Tibial nerve (tissue), 4 donors: Measurements from ENCODE around the gene ABLIM2. TPM values are rescaled to one million over a fixed set of nuclear protein-coding genes. Genes with fewer than 3 reads are reported as not detected.

Experiments
- DNase-seq, 2 donors: peaks; one replicate each; pipeline ENCODE4 v3.0.0-alpha.2; 2019; ENCODE audit warnings: low spot score in 2 of 2
- H3K27ac ChIP-seq, 4 donors: fragments of 200-600 bp; sonication (generic) in 3 of 4; one replicate each; pipeline ENCODE4 v1.5.1; 2017 to 2019; ENCODE audit warnings: mild to moderate bottlenecking in 1 of 4
- H3K27me3 ChIP-seq, 2 donors: fragments of 200-600 bp; sonication (generic) in 1 of 2; one replicate each; pipeline versions ENCODE4 v1.5.1 to v1.6.0; 2017 to 2019
- H3K36me3 ChIP-seq, 3 donors: fragments of 200-600 bp; sonication (generic); one replicate each; pipeline ENCODE4 v1.5.1; 2018 to 2019
- H3K4me1 ChIP-seq, 4 donors: fragments of 200-600 bp; sonication (generic) in 3 of 4; one replicate each; pipeline ENCODE4 v1.5.1; 2017 to 2019
- H3K4me3 ChIP-seq, 4 donors: fragments of 200-600 bp; sonication (generic) in 3 of 4; one replicate each; pipeline ENCODE4 v1.5.1; 2017 to 2019; ENCODE audit warnings: mild to moderate bottlenecking in 1 of 4, moderate library complexity in 1 of 4
- H3K9me3 ChIP-seq, 4 donors: fragments of 200-600 bp; sonication (generic) in 3 of 4; one replicate each; pipeline ENCODE4 v1.5.1; 2017 to 2019
- EP300 ChIP-seq, 2 donors: sonication (generic); formaldehyde crosslinking; IDR thresholded peaks; one replicate each; pipeline ENCODE4 v1.6.1; 2017; ENCODE audit warnings: antibody characterized with exemption in 2 of 2, mild to moderate bottlenecking in 1 of 2
- POLR2A ChIP-seq, 2 donors: fragments of 450-650 bp; IDR thresholded peaks; one replicate each; pipeline ENCODE4 v1.6.1; 2017; ENCODE audit warnings: antibody characterized with exemption in 2 of 2, mild to moderate bottlenecking in 2 of 2, moderate library complexity in 2 of 2
- WGBS, 2 donors: methylation state at CpG; one replicate each; pipeline ENCODE4 v1.1.5; 2018; 5-methylcytosine and 5-hydroxymethylcytosine counted together
- total RNA-seq, 4 donors: library from RNA; depleted of rRNA; stranded (reverse); fragments of >200 nt; gene quantifications; one replicate each; pipeline ENCODE4 v1.1.0, GENCODE V29; 2016
- TF ChIP-seq, protein P1 (sequence below), 5 experiments: fragments of 200-600 bp in 3 of 5; fragments of 450-650 bp in 2 of 5; sonication (generic) in 3 of 5; IDR thresholded peaks; one replicate each; pipeline ENCODE4 v1.5.1; 2016 to 2019; ENCODE audit warnings: antibody characterized with exemption in 5 of 5, mild to moderate bottlenecking in 3 of 5, moderate library complexity in 2 of 5

Gene ABLIM2
- total RNA-seq, 4 donors from 2014 or later = 29.1 to 125 (median 41.7) TPM

- peaks cover 0 to 40% (median 12%) of the 10 kb centered on the region in 4 donors for H3K4me1 ChIP-seq
- H3K36me3 ChIP-seq = no peaks in the 10 kb centered on the region
- peak overlapping the region in 2 of 4 donors; percentile 32 to 58 for H3K27ac ChIP-seq
- whole genome bisulfite sequencing, 2 donors = 86 to 88% methylated on average over 11 of the region's 11 CpGs
- DNase-seq = no peak
- H3K9me3 ChIP-seq = no peaks in the 10 kb centered on the region
- TF ChIP-seq POLR2A (IDR thresholded peaks at IDR 0.05) (no peak), EP300 (IDR thresholded peaks at IDR 0.05) (no peak)
- TF ChIP-seq, protein P1, sequence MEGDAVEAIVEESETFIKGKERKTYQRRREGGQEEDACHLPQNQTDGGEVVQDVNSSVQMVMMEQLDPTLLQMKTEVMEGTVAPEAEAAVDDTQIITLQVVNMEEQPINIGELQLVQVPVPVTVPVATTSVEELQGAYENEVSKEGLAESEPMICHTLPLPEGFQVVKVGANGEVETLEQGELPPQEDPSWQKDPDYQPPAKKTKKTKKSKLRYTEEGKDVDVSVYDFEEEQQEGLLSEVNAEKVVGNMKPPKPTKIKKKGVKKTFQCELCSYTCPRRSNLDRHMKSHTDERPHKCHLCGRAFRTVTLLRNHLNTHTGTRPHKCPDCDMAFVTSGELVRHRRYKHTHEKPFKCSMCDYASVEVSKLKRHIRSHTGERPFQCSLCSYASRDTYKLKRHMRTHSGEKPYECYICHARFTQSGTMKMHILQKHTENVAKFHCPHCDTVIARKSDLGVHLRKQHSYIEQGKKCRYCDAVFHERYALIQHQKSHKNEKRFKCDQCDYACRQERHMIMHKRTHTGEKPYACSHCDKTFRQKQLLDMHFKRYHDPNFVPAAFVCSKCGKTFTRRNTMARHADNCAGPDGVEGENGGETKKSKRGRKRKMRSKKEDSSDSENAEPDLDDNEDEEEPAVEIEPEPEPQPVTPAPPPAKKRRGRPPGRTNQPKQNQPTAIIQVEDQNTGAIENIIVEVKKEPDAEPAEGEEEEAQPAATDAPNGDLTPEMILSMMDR (IDR thresholded peaks at IDR 0.05) = no peak
- no peak overlapping the region for H3K4me3 ChIP-seq
- no peaks in the 10 kb centered on the region for H3K27me3 ChIP-seq
Observed at GRCh38 chr4:7960017-7960789, 198.4 kb downstream of the ABLIM2 start.

GRCh38 chr4:7959078-7959477 lies 199.5 kb downstream of the ABLIM2 start:
- Histone ChIP-seq H3K27me3 (no peaks in the 10 kb centered on the region), H3K36me3 (no peaks in the 10 kb centered on the region), H3K4me3 (no peak overlapping the region), H3K4me1 (peaks cover 0 to 35% (median 12%) of the 10 kb centered on the region in 4 donors), H3K27ac (no peak overlapping the region), H3K9me3 (no peaks in the 10 kb centered on the region)
- no peak for DNase-seq
- 69 to 74% methylated on average over 7 of the region's 7 CpGs for WGBS, 2 donors
- TF ChIP-seq EP300 (IDR thresholded peaks at IDR 0.05) = no peak
- TF ChIP-seq, protein P1 (IDR thresholded peaks at IDR 0.05) = no peak
- TF ChIP-seq POLR2A (IDR thresholded peaks at IDR 0.05) = no peak

GRCh38 chr4:7956934-7957656 lies 201.5 kb downstream of the ABLIM2 start:
- H3K27ac ChIP-seq = peak overlapping the region in 3 of 4 donors; percentile 51 to 84 (median 68)
- DNase-seq = no peak
- TF ChIP-seq EP300 (IDR thresholded peaks at IDR 0.05) = no peak
- no peak for TF ChIP-seq POLR2A (IDR thresholded peaks at IDR 0.05)
- TF ChIP-seq, protein P1 (IDR thresholded peaks at IDR 0.05) = no peak

GRCh38 chr4:7956270-7956808 lies 202.3 kb downstream of the ABLIM2 start:
- H3K4me1 ChIP-seq = peaks cover 0 to 31% (median 11%) of the 10 kb centered on the region in 4 donors
- H3K9me3 ChIP-seq = no peaks in the 10 kb centered on the region
- H3K4me3 ChIP-seq = no peak overlapping the region
- WGBS, 2 donors = 51 to 62% methylated on average over 8 of the region's 8 CpGs
- DNase-seq = peak in 1 of 2 donors; percentile 38
- TF ChIP-seq EP300 (IDR thresholded peaks at IDR 0.05) = peak in 1 of 2 donors; percentile 79
- TF ChIP-seq, protein P1 (IDR thresholded peaks at IDR 0.05) = no peak
- TF ChIP-seq POLR2A (IDR thresholded peaks at IDR 0.05) = no peak
- H3K36me3 ChIP-seq = no peaks in the 10 kb centered on the region
- H3K27ac ChIP-seq = peak overlapping the region in 3 of 4 donors; percentile 51 to 84 (median 68)
- H3K27me3 ChIP-seq = no peaks in the 10 kb centered on the region

More at GRCh38 chr4:7956934-7957656, 201.5 kb downstream of the ABLIM2 start:
- H3K4me3 ChIP-seq = no peak overlapping the region
- WGBS, 2 donors = 68 to 70% methylated on average over 11 of the region's 11 CpGs
- H3K27me3 ChIP-seq = no peaks in the 10 kb centered on the region
- no peaks in the 10 kb centered on the region for H3K36me3 ChIP-seq
- no peaks in the 10 kb centered on the region for H3K9me3 ChIP-seq
- peaks cover 0 to 35% (median 12%) of the 10 kb centered on the region in 4 donors for H3K4me1 ChIP-seq
